Neural crest cell (in vitro differentiated cells): ENCODE measurements around the gene ST14. TPM values are rescaled to one million over a fixed set of nuclear protein-coding genes. Genes with fewer than 3 reads are reported as not detected.

ENCODE experiments used
- DNase-seq: peaks from one replicate; pipeline ENCODE4 v3.0.0; 2021; ENCODE audit warnings: low read depth, mixed read lengths, low spot score
- H3K27ac Mint-ChIP-seq: one replicate; pipeline ENCODE4 v1.8.0; 2021; ENCODE audit warnings: mild to moderate bottlenecking, mixed read lengths; ENCODE audit not compliant: unreplicated experiment
- H3K27me3 Mint-ChIP-seq: 2 replicates; pipeline ENCODE4 v1.8.0; 2021; ENCODE audit warnings: low read depth, mild to moderate bottlenecking, mixed read lengths
- H3K36me3 Mint-ChIP-seq: 2 replicates; pipeline ENCODE4 v1.8.0; 2021; ENCODE audit warnings: low read depth, mild to moderate bottlenecking, mixed read lengths
- H3K4me1 Mint-ChIP-seq: 2 replicates; pipeline ENCODE4 v1.8.0; 2021; ENCODE audit warnings: mixed read lengths
- H3K4me3 Mint-ChIP-seq: one replicate; pipeline ENCODE4 v1.8.0; 2021; ENCODE audit warnings: mild to moderate bottlenecking, mixed read lengths
- H3K9me3 Mint-ChIP-seq: 2 replicates; pipeline ENCODE4 v1.8.0; 2021; ENCODE audit warnings: mixed read lengths
- total RNA-seq: library from RNA; stranded (reverse); gene quantifications from 2 replicates; pipeline ENCODE4 v1.2.1, GENCODE V29; 2021
- TF ChIP-seq, protein P1 (sequence below): fragments of 200-600 bp; sonication (generic); conservative IDR thresholded peaks from 2 replicates; pipeline ENCODE4 v1.5.0; 2021; ENCODE audit warnings: antibody characterized with exemption, mild to moderate bottlenecking

The ST14 gene
- total RNA-seq, 1 donor from 2014 or later = 0.12 TPM

DNA sequence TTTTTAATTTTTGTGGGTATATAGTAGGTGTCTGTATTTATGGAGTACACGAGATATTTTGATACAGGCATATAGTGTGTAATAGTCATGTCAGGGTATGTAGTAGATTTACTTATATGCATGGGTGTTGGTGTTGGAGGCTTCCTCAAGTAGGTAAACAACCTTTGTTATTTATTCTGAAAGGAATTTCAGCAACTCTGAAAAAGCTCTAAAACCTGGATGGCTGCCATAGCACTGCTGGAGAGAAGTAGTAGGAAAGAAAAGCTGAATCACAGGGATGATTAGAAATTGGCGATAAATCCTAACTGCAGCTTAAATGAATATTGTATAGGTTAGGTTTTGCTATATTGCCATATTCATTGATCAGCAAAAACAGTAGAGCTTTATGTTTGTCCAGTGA, 44.4 kb upstream of the ST14 start:
- no peaks in the 10 kb centered on the region for H3K27me3 Mint-ChIP-seq
- no peak overlapping the region for H3K4me3 Mint-ChIP-seq
- TF ChIP-seq, protein P1, sequence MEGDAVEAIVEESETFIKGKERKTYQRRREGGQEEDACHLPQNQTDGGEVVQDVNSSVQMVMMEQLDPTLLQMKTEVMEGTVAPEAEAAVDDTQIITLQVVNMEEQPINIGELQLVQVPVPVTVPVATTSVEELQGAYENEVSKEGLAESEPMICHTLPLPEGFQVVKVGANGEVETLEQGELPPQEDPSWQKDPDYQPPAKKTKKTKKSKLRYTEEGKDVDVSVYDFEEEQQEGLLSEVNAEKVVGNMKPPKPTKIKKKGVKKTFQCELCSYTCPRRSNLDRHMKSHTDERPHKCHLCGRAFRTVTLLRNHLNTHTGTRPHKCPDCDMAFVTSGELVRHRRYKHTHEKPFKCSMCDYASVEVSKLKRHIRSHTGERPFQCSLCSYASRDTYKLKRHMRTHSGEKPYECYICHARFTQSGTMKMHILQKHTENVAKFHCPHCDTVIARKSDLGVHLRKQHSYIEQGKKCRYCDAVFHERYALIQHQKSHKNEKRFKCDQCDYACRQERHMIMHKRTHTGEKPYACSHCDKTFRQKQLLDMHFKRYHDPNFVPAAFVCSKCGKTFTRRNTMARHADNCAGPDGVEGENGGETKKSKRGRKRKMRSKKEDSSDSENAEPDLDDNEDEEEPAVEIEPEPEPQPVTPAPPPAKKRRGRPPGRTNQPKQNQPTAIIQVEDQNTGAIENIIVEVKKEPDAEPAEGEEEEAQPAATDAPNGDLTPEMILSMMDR = no peak
- no peaks in the 10 kb centered on the region for H3K9me3 Mint-ChIP-seq
- H3K36me3 Mint-ChIP-seq = peaks cover 5% of the 10 kb centered on the region
- no peak for DNase-seq
- H3K27ac Mint-ChIP-seq = no peak overlapping the region
- H3K4me1 Mint-ChIP-seq = no peaks in the 10 kb centered on the region

DNA sequence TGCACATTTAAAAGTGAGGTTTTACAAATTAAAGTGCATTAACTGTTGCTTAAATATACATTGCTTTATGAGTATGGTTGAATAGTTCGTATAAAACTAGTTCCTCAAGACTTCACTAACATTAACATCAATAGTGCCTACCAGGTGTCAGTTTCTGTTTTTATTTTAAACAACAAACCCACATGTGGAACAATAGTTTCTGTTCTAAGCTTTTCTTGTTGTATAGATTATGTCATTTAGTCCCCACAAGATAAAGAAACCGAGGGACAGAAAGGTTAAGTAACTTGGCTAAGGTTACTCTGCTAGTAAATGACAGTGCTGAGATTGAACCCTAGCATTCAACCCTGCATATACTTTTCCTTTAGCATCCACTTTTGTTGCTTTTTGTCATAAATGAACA, 41.4 kb upstream of the ST14 start:
- no peak overlapping the region for H3K27ac Mint-ChIP-seq
- TF ChIP-seq, protein P1 = no peak
- no peaks in the 10 kb centered on the region for H3K9me3 Mint-ChIP-seq
- no peak for DNase-seq
- no peaks in the 10 kb centered on the region for H3K27me3 Mint-ChIP-seq
- no peak overlapping the region for H3K4me3 Mint-ChIP-seq
- peaks cover 16% of the 10 kb centered on the region for H3K4me1 Mint-ChIP-seq
- peaks cover 16% of the 10 kb centered on the region for H3K36me3 Mint-ChIP-seq

DNA sequence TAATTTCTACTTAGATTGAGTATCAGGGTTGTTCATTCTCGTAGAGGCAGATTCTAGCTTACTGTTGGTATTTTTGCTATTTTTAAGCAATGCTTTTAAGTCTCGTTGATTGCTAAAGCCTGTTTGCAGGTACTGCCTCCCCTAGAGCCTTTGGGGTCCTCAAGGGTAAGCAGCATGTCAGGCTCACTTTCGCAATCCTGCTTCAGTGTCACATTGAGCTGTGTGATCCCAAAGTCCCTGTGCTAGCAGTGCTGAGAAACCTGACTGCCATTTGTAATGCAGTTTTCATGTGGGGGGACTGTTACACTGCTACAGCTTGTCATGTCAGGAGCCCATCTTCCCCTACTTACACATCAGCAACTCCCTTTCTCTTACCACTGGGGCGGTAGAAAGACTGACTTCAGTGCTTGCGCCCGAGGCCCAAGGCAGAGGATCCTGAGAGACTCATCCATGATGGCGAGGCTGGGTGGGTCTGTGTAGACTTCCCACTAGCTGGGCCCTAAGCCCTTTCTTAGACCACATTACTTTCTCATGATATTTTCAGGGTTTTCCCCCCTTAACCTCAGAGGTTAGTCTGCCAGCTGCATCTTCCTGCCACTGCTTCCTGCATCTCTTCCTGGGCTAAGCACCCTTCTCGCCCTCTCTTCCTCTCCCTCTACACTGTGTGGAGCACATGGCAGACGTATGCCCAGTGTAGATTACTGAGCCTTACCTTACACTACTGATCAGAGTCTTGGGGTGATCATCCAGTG, 40.8 kb upstream of the ST14 start:
- TF ChIP-seq, protein P1 = no peak
- H3K27ac Mint-ChIP-seq = no peak overlapping the region
- H3K9me3 Mint-ChIP-seq = no peaks in the 10 kb centered on the region
- no peaks in the 10 kb centered on the region for H3K27me3 Mint-ChIP-seq
- no peak overlapping the region for H3K4me3 Mint-ChIP-seq
- H3K4me1 Mint-ChIP-seq = peaks cover 16% of the 10 kb centered on the region
- H3K36me3 Mint-ChIP-seq = peaks cover 18% of the 10 kb centered on the region
- DNase-seq = no peak

- H3K27ac Mint-ChIP-seq = no peak overlapping the region
- H3K4me1 Mint-ChIP-seq = peaks cover 16% of the 10 kb centered on the region
- no peak overlapping the region for H3K4me3 Mint-ChIP-seq
- no peaks in the 10 kb centered on the region for H3K27me3 Mint-ChIP-seq
- TF ChIP-seq, protein P1 = no peak
- H3K36me3 Mint-ChIP-seq = peaks cover 17% of the 10 kb centered on the region
- H3K9me3 Mint-ChIP-seq = no peaks in the 10 kb centered on the region
- DNase-seq = no peak
Measured at GRCh38 chr11:130120045-130120444, 39.5 kb upstream of the ST14 start.

GRCh38 chr11:130121445-130121978, 38.1 kb upstream of the ST14 start:
- H3K4me3 Mint-ChIP-seq = no peak overlapping the region
- H3K4me1 Mint-ChIP-seq = peaks cover 16% of the 10 kb centered on the region
- DNase-seq = no peak
- TF ChIP-seq, protein P1 = no peak
- no peaks in the 10 kb centered on the region for H3K9me3 Mint-ChIP-seq
- no peaks in the 10 kb centered on the region for H3K27me3 Mint-ChIP-seq
- peak overlapping the region; percentile 63 for H3K27ac Mint-ChIP-seq
- H3K36me3 Mint-ChIP-seq = peaks cover 17% of the 10 kb centered on the region
